ENCODE measurements around the gene RCBTB2. TPM values are rescaled to one million over a fixed set of nuclear protein-coding genes. Genes with fewer than 3 reads are reported as not detected.

RCBTB2 gene
- total RNA-seq, 4 donors from 2014 or later: 5.2 to 8.1 (median 6.1) TPM

- DNase-seq: no peak
- no peaks in the 10 kb centered on the region for H3K27me3 ChIP-seq
- no peak overlapping the region for H3K4me3 ChIP-seq
- H3K36me3 ChIP-seq: no peaks in the 10 kb centered on the region
- no peak for TF ChIP-seq POLR2A (IDR thresholded peaks at IDR 0.05)
- TF ChIP-seq EP300 (IDR thresholded peaks at IDR 0.05; ENCODE audit: low read depth): no peak
- TF ChIP-seq CTCF (IDR thresholded peaks at IDR 0.05): no peak
- TF ChIP-seq POLR2AphosphoS5 (IDR thresholded peaks at IDR 0.05): no peak
- H3K4me1 ChIP-seq: peaks cover 0 to 10% (median 5%) of the 10 kb centered on the region in 4 donors
- intact Hi-C loops (cut with DNase I; ENCODE audit: low total_unique reads): no loop called here
- 88 to 92% methylated on average over 1 to 5 of the region's 5 CpGs for WGBS, 2 donors (ENCODE audit: low coverage in 1 of 2)
- no peak overlapping the region for H3K27ac ChIP-seq
- no peaks in the 10 kb centered on the region for H3K9me3 ChIP-seq
- in situ Hi-C loops (cut with MboI; ENCODE audit: low pct_ligation_motif_present in 1 of 4, low pct_unique_long_range_greater_than_20kb in 1 of 4, low sequenced_read_pairs in 3 of 4): no loop called here
Measured at GRCh38 chr13:48536621-48537250, 3.9 kb upstream of the RCBTB2 start.

GRCh38 chr13:48535766-48536165, 2.9 kb upstream of the RCBTB2 start:
- peaks cover 0 to 18% (median 8%) of the 10 kb centered on the region in 4 donors for H3K4me1 ChIP-seq
- H3K27ac ChIP-seq: no peak overlapping the region
- no peak for TF ChIP-seq POLR2A (IDR thresholded peaks at IDR 0.05)
- TF ChIP-seq CTCF (IDR thresholded peaks at IDR 0.05): no peak
- TF ChIP-seq POLR2AphosphoS5 (IDR thresholded peaks at IDR 0.05): no peak
- no peak for TF ChIP-seq EP300 (IDR thresholded peaks at IDR 0.05; ENCODE audit: low read depth)
- WGBS, 2 donors (ENCODE audit: low coverage in 1 of 2): 90 to 100% methylated on average over 1 to 2 of the region's 2 CpGs
- H3K9me3 ChIP-seq: no peaks in the 10 kb centered on the region
- intact Hi-C loops (cut with DNase I; ENCODE audit: low total_unique reads) (no loop called here), in situ Hi-C loops (cut with MboI; ENCODE audit: low pct_ligation_motif_present in 1 of 4, low pct_unique_long_range_greater_than_20kb in 1 of 4, low sequenced_read_pairs in 3 of 4) (no loop called here)
- no peak for DNase-seq
- H3K36me3 ChIP-seq: no peaks in the 10 kb centered on the region
- H3K4me3 ChIP-seq: no peak overlapping the region
- H3K27me3 ChIP-seq: no peaks in the 10 kb centered on the region

GRCh38 chr13:48534911-48535501, 2.1 kb upstream of the RCBTB2 start:
- no peak for TF ChIP-seq POLR2A (IDR thresholded peaks at IDR 0.05)
- TF ChIP-seq EP300 (IDR thresholded peaks at IDR 0.05; ENCODE audit: low read depth): no peak
- TF ChIP-seq CTCF (IDR thresholded peaks at IDR 0.05): no peak
- TF ChIP-seq POLR2AphosphoS5 (IDR thresholded peaks at IDR 0.05): no peak
- intact Hi-C loops (cut with DNase I; ENCODE audit: low total_unique reads): no loop called here
- no peak for DNase-seq
- H3K27ac ChIP-seq: no peak overlapping the region
- in situ Hi-C loops (cut with MboI; ENCODE audit: low pct_ligation_motif_present in 1 of 4, low pct_unique_long_range_greater_than_20kb in 1 of 4, low sequenced_read_pairs in 3 of 4): no loop called here
- no peak overlapping the region for H3K4me3 ChIP-seq
- H3K9me3 ChIP-seq: no peaks in the 10 kb centered on the region
- 97 to 100% methylated on average over 1 to 5 of the region's 5 CpGs for WGBS, 2 donors (ENCODE audit: low coverage in 1 of 2)
- peaks cover 0 to 18% (median 8%) of the 10 kb centered on the region in 4 donors for H3K4me1 ChIP-seq
- H3K27me3 ChIP-seq: no peaks in the 10 kb centered on the region
- no peaks in the 10 kb centered on the region for H3K36me3 ChIP-seq

DNA sequence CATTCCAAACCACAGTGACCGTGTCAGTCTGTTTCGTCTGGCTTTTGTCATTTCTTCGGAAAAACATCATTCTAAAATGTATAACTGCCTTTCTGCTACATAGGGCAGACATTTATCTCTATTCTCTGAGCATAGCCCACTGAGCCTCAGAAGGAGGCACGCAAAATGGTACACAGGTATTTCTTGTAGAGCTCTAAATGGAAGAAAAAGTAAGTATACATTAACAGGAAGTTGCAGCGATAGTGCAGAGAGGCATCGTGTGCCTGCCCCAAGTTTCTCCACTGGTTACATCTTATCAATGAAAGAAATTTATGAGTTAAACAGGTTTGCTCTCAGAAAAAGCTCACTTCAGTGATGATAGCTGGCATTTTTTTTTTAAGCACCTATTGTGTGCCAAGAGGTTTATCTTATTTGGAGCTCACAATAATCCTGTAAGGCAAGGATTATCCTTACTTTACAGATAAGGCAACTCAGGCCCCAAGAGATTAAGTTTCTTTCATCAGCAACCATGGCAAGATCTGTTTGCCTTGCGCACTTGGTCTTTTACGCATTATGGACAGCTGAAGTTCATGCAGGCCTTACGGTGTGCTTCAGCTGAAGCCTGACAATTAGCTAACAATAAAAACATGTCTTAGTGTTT, 1.2 kb upstream of the RCBTB2 start:
- H3K4me3 ChIP-seq: no peak overlapping the region
- intact Hi-C loops (cut with DNase I; ENCODE audit: low total_unique reads) (no loop called here), in situ Hi-C loops (cut with MboI; ENCODE audit: low pct_ligation_motif_present in 1 of 4, low pct_unique_long_range_greater_than_20kb in 1 of 4, low sequenced_read_pairs in 3 of 4) (no loop called here)
- H3K27me3 ChIP-seq: no peaks in the 10 kb centered on the region
- no peaks in the 10 kb centered on the region for H3K9me3 ChIP-seq
- peak overlapping the region in 3 of 4 donors; percentile 90 to 94 (median 91) for H3K27ac ChIP-seq
- H3K4me1 ChIP-seq: peaks cover 0 to 18% (median 8%) of the 10 kb centered on the region in 4 donors
- 84 to 86% methylated on average over 6 to 9 of the region's 9 CpGs for WGBS, 2 donors (ENCODE audit: low coverage in 1 of 2)
- H3K36me3 ChIP-seq: no peaks in the 10 kb centered on the region
- DNase-seq: no peak
- TF ChIP-seq POLR2AphosphoS5 (IDR thresholded peaks at IDR 0.05) (no peak), EP300 (IDR thresholded peaks at IDR 0.05; ENCODE audit: low read depth) (no peak), POLR2A (IDR thresholded peaks at IDR 0.05) (no peak), CTCF (IDR thresholded peaks at IDR 0.05) (no peak)
